Measurements from ENCODE around the gene DPP8. TPM values are rescaled to one million over a fixed set of nuclear protein-coding genes. Genes with fewer than 3 reads are reported as not detected.

The DPP8 gene
- total and polyA plus RNA-seq, 10 donors: 6.0 to 74.6 (median 53.2) TPM

DNA sequence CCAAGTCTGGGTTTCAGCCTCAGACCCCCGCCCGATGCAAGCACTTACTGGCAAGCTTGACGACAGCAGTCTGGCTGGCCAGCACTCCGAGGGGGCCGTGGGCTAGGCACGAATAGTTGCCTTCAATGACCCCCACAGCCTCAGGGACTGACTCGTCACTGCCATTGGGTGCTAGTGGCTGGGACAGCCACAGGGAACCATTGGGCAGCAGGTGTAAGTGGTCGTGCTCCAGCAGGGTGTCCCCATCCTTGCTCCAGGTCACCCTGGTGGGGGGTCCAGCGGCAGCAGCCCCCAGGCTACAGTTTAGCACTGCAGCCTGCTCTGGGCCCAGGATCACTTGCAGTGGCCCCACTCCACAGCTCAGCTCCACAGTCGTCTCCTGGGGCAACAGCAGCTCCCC, 106.5 kb downstream of the DPP8 start:
- no peak for DNase-seq
- no peak for TF ChIP-seq POLR2A (IDR thresholded peaks at IDR 0.05)
- TF ChIP-seq, protein P1, sequence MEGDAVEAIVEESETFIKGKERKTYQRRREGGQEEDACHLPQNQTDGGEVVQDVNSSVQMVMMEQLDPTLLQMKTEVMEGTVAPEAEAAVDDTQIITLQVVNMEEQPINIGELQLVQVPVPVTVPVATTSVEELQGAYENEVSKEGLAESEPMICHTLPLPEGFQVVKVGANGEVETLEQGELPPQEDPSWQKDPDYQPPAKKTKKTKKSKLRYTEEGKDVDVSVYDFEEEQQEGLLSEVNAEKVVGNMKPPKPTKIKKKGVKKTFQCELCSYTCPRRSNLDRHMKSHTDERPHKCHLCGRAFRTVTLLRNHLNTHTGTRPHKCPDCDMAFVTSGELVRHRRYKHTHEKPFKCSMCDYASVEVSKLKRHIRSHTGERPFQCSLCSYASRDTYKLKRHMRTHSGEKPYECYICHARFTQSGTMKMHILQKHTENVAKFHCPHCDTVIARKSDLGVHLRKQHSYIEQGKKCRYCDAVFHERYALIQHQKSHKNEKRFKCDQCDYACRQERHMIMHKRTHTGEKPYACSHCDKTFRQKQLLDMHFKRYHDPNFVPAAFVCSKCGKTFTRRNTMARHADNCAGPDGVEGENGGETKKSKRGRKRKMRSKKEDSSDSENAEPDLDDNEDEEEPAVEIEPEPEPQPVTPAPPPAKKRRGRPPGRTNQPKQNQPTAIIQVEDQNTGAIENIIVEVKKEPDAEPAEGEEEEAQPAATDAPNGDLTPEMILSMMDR (IDR thresholded peaks at IDR 0.05 in 8 of 11, conservative IDR thresholded peaks at IDR 0.05 in 3 of 11): no peak
- no peak for TF ChIP-seq POLR2AphosphoS5 (IDR thresholded peaks at IDR 0.05)
- Histone ChIP-seq H3K9me3 (no peaks in the 10 kb centered on the region), H3K36me3 (no peaks in the 10 kb centered on the region), H3K4me3 (no peak overlapping the region), H3K27me3 (replicated peaks in 1 of 7) (peaks cover 0 to 32% (median 0%) of the 10 kb centered on the region in 7 donors), H3K4me1 (peaks cover 0 to 11% (median 0%) of the 10 kb centered on the region in 6 donors), H3K27ac (no peak overlapping the region)
- intact Hi-C loops (cut with DNase I; ENCODE audit: low total_unique reads): no loop called here
- WGBS, 5 donors: 81 to 91% (median 85%) methylated on average over 3 to 10 of the region's 10 CpGs

DNA sequence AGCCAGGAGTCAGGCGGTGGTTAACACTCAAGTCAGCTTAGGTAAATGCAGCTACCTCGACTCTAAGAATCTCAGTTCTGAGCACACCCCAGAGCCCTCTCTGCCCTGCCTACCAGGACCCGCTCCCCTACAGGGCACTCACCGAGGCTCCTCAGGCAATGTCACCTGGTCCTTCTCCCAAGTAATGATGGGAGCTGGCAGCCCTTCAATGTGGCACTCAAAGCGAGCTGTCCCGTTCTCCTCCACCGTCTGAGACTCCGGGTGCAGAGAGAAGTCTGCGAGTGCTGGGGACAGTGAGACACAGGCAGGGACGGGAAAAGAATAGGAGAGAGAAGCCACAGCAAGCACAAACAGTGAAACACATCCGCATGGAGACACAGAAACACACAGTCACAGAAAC, 107.5 kb downstream of the DPP8 start:
- Histone ChIP-seq H3K27ac (no peak overlapping the region), H3K9me3 (no peaks in the 10 kb centered on the region), H3K36me3 (no peaks in the 10 kb centered on the region), H3K4me3 (no peak overlapping the region), H3K4me1 (peaks cover 0 to 11% (median 0%) of the 10 kb centered on the region in 6 donors), H3K27me3 (replicated peaks in 1 of 7) (peaks cover 0 to 23% (median 0%) of the 10 kb centered on the region in 7 donors)
- peak; percentile 21 for DNase-seq
- 87 to 98% (median 94%) methylated on average over 11 of the region's 11 CpGs for WGBS, 5 donors
- intact Hi-C loops (cut with DNase I; ENCODE audit: low total_unique reads): no loop called here
- TF ChIP-seq POLR2AphosphoS5 (IDR thresholded peaks at IDR 0.05) (no peak), POLR2A (IDR thresholded peaks at IDR 0.05) (no peak)
- TF ChIP-seq, protein P1 (IDR thresholded peaks at IDR 0.05 in 8 of 11, conservative IDR thresholded peaks at IDR 0.05 in 3 of 11): no peak

DNA sequence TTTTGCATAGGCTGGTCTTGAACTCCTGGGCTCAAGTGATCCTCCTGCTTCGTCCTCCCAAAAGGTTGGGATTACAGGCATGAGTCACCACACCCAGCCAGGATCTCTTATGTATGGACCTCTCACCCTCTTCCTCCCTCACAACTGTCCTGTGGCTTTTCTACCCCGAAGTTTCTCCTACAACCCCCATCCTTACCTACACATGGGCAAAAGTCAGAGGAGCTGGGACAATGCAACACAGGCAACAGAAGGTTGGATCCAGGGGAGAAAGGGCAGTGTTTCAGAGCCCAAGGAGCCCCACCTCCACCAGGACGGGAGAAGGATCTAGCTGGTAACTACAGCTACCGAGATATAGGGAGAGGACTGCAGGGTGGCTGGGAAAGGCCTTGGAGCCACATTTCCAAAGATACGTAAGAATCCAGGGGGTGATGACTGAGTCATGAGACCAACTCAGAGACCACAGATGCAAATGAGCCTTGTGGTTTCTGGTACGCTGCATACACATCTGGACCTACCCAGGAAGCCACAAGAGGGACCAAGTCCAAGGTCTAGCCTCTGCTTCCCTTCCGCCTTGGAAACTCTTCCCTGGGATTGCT, 108.4 kb downstream of the DPP8 start:
- peaks cover 0 to 22% (median 0%) of the 10 kb centered on the region in 7 donors for H3K27me3 ChIP-seq (replicated peaks in 1 of 7)
- WGBS, 5 donors: 47 to 65% (median 55%) methylated on average over 7 of the region's 7 CpGs
- no peak overlapping the region for H3K4me3 ChIP-seq
- TF ChIP-seq POLR2A (IDR thresholded peaks at IDR 0.05): no peak
- TF ChIP-seq, protein P1 (IDR thresholded peaks at IDR 0.05 in 8 of 11, conservative IDR thresholded peaks at IDR 0.05 in 3 of 11): no peak
- no peak for TF ChIP-seq POLR2AphosphoS5 (IDR thresholded peaks at IDR 0.05)
- H3K9me3 ChIP-seq: no peaks in the 10 kb centered on the region
- peak; percentile 11 for DNase-seq
- no peaks in the 10 kb centered on the region for H3K36me3 ChIP-seq
- H3K4me1 ChIP-seq: peaks cover 0 to 11% (median 0%) of the 10 kb centered on the region in 6 donors
- intact Hi-C loops (cut with DNase I; ENCODE audit: low total_unique reads): no loop called here
- no peak overlapping the region for H3K27ac ChIP-seq

DNA sequence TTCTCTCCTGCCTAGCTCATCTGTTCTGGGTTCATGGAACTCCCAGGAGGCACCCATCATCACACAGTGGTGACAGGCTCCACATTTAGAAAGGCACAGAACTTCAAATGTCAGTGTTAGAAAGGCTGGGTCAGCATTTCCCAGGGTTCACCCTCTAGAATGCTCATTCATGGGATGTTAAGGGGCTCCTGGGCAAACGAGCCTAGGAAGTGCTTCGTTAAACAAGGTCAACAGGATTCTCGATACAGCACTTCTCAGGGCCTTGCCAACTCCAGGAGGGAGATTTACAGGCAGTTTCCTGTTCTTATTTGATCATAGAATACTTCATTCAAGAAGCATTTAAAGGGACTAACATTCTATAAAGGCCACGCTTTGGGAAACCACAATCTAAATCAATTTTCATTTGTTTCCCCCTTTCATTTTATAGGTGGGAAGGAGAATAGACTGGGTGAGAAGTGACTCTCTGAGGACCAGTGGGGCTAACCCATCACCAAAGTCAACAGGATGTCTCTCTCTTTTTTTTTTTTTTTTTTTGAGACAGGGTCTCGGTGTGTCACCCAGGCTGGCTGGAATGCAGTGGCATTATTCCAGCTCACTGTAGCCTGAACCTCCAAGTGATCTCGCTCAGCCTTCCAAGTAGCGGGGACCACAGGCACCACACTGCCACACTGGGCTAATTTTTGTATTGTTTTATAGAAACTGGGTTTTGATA, 109.0 kb downstream of the DPP8 start:
- intact Hi-C loops (cut with DNase I; ENCODE audit: low total_unique reads): no loop called here
- no peaks in the 10 kb centered on the region for H3K9me3 ChIP-seq

More for the DNA sequence above, 109.0 kb downstream of the DPP8 start:
- WGBS, 5 donors: 48 to 64% (median 56%) methylated on average over 7 of the region's 7 CpGs
- no peak overlapping the region for H3K27ac ChIP-seq
- peak; percentile 12 for DNase-seq
- H3K4me3 ChIP-seq: no peak overlapping the region
- no peaks in the 10 kb centered on the region for H3K36me3 ChIP-seq
- H3K4me1 ChIP-seq: peaks cover 0 to 11% (median 0%) of the 10 kb centered on the region in 6 donors
- TF ChIP-seq, protein P1 (IDR thresholded peaks at IDR 0.05 in 8 of 11, conservative IDR thresholded peaks at IDR 0.05 in 3 of 11): no peak
- TF ChIP-seq POLR2AphosphoS5 (IDR thresholded peaks at IDR 0.05) (no peak), POLR2A (IDR thresholded peaks at IDR 0.05) (no peak)
- peaks cover 0 to 24% (median 0%) of the 10 kb centered on the region in 7 donors for H3K27me3 ChIP-seq (replicated peaks in 1 of 7)
